ENCODE measurements around the gene NXPE3.

- TF ChIP-seq CTCF (IDR thresholded peaks at IDR 0.05; ENCODE audit: low read length) = no peak
- TF ChIP-seq EZH2 (IDR thresholded peaks at IDR 0.05; ENCODE audit: borderline replicate concordance, low read length) = no peak
Observed at GRCh38 chr3:101807888-101808287, 28.9 kb downstream of the NXPE3 start.

All from OCI-LY1 (cell line).